GM19238 (cell line): ENCODE data around the gene ANKIB1.
"Not testable (repeated sequence)": the region's sequence is repeated elsewhere in the genome, so short reads cannot be mapped to it uniquely, and the experiment has no call there.

Experiments
- DNase-seq: peaks from one replicate; pipeline ENCODE4 v3.0.0; 2011; ENCODE audit warnings: low spot score; ENCODE audit not compliant: insufficient read length

The ANKIB1 gene, protein sequence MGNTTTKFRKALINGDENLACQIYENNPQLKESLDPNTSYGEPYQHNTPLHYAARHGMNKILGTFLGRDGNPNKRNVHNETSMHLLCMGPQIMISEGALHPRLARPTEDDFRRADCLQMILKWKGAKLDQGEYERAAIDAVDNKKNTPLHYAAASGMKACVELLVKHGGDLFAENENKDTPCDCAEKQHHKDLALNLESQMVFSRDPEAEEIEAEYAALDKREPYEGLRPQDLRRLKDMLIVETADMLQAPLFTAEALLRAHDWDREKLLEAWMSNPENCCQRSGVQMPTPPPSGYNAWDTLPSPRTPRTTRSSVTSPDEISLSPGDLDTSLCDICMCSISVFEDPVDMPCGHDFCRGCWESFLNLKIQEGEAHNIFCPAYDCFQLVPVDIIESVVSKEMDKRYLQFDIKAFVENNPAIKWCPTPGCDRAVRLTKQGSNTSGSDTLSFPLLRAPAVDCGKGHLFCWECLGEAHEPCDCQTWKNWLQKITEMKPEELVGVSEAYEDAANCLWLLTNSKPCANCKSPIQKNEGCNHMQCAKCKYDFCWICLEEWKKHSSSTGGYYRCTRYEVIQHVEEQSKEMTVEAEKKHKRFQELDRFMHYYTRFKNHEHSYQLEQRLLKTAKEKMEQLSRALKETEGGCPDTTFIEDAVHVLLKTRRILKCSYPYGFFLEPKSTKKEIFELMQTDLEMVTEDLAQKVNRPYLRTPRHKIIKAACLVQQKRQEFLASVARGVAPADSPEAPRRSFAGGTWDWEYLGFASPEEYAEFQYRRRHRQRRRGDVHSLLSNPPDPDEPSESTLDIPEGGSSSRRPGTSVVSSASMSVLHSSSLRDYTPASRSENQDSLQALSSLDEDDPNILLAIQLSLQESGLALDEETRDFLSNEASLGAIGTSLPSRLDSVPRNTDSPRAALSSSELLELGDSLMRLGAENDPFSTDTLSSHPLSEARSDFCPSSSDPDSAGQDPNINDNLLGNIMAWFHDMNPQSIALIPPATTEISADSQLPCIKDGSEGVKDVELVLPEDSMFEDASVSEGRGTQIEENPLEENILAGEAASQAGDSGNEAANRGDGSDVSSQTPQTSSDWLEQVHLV

DNA sequence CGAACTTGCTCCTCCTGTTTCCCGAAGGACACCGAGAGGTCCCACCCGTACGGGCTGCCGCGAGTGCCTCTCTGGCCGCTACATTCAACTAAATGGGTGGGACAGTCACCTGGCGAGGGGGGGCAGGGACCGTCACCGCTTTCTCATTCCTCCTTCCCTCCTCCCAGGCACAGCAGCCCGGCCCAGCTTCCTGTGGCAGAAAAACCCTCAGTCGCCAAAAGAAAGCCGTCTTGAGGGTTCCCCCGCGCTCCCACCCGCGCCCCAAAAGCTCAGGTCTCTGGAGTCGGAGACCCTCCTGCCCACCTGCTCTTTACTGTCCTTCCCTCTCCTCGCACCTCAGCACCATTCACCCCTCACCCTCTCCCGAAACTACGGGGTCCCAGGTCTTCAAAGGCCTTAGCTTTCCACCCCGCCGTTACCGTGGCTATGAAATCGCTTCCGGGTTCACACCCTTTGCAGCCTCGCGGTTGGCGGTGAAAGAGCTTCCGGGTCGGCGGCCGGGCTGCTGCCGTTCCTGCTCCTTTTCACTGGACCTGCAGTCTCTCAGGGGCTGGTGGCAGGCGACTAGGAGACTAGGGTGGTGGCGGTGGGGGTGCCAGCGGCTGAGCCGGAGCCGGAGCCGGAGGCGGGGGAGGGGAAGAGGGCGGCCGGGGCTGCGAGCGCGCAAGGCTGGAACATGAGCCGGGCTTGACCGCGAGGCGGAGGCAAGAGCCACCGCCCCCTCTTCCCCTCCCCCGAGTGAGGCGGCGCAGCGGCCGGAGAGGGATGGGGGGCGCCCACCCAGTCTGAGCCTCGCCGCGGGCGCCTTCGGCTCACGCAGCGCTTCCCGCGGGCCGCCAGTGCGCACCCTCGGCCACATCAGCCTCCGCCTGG, at the start of gene ANKIB1, which contains the start of gene KRIT1:
ANKIB1 (plus strand) TSS at position 488 of the 873 bp plus-strand sequence. CDS start 49,005 bp downstream, outside the sequence.
KRIT1 (minus strand) TSS at position 428 of the 873 bp plus-strand sequence. CDS start 3,779 bp downstream, outside the sequence.
- DNase-seq, result peak; percentile 67

- DNase-seq, result no peak
Observed at GRCh38 chr7:92200791-92201190, 45.0 kb upstream of the ANKIB1 start.

GRCh38 chr7:92205987-92206386, 39.8 kb upstream of the ANKIB1 start:
- DNase-seq, result no peak

DNA sequence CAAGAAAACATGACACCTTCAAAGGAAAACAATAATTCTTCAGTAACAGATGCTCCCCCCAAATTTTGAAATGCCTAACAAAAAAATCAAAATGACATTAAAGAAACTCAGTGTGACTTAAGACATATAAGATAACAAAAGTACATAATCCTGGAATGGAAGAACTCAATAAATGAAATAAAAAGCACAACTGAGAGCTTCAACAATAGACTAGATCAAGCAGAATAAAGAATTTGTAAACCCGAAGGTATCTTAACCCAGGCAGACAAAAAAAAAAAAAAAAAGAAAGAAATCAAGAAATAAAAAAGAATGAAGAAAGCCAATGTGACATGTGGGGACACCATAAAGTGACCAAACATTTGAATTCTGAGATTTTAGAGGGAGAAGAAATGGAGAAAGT, 39.1 kb upstream of the ANKIB1 start:
- DNase-seq, result no peak

DNA sequence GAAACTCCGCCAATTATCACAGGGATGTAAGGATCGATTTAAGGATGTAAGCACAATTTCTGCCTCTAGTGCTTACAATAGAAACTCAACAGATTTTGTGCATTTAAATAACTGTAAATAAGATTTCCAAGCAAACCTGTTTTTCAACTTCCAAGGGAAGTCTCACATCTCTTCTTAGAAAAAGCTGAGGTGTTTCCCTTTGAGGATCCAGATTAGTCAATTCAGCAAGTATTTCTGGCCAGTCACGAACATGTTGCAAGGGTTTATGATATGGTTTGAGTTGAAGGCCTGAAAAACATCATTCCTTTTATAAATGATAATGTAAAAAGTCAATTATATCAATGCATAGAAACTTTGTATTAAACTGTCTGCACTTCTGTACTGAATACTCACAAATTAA, 24.0 kb upstream of the ANKIB1 start:
- DNase-seq, result no peak

DNA sequence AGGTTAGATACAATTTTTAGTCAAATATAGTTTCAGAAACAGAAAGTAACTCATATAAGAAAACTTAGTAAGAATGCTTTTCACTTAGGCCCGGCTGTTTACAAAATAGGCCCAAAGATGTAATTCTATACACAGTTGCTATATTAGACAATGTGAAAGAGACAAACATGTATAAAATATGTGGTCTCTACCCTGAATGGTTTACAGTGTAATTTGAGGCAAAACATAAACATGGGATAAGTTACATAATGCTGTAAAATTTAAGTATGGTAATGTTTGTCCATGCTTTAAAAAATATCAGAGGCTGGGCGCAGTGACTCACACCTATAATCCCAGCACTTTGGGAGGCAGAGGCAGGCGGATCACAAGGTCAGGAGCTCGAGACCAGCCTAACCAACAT, 18.8 kb upstream of the ANKIB1 start:
- DNase-seq, result no peak

DNA sequence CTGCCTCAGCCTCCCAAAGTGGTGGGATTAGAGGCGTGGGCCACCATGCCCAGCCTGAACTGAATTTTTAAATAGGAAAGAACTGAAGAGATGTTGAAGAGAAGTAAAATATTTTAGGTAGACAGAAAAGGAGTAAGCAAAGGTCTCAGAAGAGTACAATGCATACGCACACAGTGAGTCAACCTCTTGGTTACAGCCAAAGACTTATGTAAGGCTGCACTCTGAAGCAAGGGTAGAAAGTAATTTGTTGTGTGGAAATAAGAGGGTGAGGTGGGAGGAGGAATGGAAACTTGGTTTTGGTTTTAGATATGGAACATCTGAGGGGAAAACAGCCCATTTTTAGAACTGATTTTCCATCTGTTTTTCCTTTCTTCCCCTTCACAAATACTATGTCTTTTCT, 17.7 kb upstream of the ANKIB1 start:
- DNase-seq, result no peak

GRCh38 chr7:92228742-92229141, 17.0 kb upstream of the ANKIB1 start:
- DNase-seq, result no peak

DNA sequence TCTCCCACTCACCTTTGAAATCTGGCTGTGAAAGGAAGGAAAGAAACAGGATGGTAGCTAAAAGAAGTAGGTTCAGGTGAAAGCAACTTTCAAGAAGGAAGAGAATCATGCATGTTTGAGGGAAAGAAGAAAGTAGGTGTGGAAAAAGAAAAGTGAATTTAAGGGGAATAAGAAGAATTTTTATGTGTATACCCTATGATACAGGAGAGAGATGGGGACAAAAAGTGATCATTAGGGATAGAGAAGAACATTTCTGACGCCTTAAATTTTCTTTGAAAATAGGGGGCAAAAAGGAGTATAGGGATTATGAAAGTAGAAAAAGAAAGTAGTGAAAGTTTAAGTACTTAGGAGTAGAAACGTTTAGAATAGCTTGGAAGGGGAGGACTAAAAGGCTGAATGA, 15.2 kb upstream of the ANKIB1 start:
- DNase-seq, result no peak

- DNase-seq, result no peak
Observed at GRCh38 chr7:92242972-92243371, 2.8 kb upstream of the ANKIB1 start.

DNA sequence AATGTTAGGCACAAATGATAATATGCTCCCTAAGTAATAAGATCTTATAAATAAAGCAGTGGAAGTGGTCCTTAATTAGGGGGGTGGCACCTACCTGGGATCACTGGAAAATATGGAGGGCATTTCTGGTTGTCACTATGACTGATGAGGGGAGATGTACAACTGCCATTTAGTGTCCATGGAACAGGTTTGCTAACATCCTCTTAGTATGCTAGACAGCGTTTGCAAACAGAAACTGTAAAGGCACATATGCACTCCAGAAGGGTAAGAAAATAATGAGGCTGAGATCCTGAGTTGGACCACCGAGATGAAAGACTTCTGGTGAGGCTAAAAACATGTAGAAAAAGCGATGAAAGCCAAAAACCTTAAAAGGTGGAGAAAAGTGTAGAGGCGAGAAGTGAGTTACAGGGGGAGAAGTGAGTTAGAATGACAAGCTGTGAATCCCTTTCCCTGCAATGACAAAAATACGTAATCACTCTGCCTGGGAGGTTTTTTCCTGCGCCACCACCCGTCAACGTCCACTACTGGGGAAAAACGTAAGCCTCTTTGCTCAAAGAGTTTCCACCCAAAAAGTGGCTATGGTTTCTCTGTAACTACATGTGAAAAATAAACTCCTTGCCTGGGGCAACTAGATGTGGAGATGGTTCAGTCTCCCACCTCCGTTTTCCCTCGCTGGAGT, 827 bp upstream of the ANKIB1 start:
- no peak for DNase-seq

DNA sequence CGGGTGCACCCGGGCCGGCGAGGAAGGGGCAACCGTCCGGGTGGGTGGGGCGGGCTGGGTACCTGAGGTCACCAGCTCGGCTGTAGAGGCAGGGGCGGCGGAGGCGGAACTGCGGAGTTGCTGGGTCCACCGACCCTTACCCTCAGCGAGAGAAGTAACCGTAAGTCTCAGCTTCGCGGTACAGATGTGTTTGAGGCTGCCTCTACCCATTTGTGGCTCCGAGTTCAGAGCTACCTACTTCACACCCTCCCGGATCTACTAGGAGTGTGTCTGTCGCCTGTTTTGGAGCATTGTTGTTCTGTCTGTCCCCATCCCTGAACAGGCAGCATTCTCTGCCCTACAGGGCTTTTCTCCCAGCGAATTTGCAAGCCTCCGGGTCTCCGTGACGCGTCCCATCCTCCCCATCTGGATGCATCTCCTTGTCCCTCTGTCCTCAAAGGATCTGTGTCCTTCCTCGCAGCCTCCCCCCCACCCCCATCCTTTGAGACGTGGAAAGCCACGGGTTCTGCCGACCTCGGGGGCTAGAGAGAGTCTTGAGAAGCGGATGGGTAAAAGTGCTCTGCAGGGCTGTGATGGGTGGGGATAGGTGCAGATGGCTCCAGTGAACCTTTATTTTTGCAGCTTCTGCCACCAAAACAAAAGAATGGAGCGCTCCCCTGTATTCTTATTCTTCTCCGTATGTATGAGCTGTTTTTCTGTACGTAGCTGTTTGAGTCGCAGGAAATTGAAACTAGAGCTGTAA, 757 bp downstream of the ANKIB1 start:
- DNase-seq, result peak; percentile 10

GRCh38 chr7:92250603-92251002, 4.8 kb downstream of the ANKIB1 start:
- no peak for DNase-seq

DNA sequence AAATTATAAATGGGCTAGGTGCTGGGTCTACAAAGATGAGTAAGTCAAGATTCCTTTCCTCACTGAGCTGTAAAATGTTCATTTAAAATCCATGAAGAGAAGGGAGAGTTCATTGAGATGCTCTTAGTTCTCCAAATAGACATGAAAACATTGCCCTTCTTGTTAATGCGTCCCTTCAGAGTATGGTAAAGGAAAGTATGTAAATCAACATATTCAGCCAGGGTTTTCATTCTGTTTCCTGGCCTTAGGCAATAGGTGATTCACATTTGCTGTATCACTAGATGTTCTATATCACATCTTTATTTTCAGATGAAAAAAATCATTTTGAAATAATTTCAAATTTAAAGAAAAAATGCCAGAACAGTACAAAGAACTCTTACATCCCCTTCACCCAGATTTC, 5.4 kb downstream of the ANKIB1 start:
- no peak for DNase-seq

- no peak for DNase-seq
Observed at GRCh38 chr7:92253251-92253650, 7.5 kb downstream of the ANKIB1 start.

DNA sequence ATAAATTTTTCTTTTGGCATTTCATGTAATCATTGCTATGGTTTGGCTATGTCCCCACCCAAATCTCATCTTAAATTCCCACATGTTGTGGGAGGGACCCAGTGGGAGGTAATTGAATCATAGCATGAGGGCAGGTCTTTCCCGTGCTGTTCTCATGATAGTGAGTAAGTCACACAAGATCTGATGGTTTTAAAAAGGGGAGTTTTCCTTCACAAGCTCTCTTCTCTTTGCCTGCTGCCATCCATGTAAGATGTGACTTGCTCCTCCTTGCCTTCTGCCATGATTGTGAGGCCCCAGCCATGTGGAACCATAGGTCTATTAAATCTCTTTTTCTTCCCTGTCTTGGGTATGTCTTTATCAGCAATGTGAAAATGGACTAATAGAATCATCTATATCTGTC, 9.0 kb downstream of the ANKIB1 start:
- not testable (repeated sequence) for DNase-seq

DNA sequence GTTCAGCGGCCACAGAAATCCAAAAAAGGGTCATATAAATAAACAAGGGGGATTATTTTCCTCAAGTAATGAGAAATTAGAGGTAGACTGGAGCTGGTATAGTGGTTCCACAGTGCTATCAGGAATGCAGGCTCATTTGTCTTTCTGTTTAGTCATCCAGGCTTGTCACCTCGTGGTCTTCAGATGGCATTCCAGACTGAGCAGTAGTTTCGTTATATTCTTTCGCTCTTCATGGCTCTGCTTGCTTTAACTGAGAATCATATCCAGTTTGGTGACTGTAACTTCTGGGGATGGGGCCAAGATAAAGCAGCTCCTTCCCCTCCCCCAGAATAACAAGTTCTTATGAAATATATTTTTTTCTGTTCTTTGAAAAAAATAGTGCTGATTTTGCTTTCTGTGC, 9.5 kb downstream of the ANKIB1 start:
- DNase-seq, result no peak

GRCh38 chr7:92259062-92259461, 13.3 kb downstream of the ANKIB1 start:
- no peak for DNase-seq

DNA sequence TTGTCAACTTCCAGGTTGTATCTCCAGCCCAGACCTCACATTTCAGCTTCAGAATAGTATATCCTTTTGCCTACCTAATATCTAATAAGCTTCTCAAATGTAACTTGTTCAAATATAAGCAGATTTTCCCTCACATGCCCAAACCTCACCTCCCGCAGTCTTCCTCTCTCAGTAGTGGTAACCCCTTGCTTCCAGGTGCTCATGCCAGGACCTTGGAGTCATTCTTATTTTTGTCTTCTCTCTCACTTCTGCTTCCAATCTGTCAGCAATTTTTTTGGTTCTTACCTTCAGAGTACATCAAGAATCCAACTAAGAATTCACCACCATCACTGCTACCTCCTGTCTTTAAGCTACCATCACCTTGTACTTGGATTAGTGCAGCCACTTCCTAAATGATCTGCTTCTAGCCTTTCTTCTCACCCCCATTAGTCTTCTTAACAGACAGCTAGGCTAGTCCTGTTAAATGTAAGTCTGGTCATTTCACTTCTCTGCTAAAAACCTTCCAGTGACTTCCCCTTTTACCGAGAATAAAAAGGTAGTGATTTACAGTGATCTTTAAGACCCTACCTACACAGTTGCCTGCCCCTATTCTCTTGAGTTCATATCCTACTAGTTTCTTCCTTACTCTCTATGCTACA, 14.0 kb downstream of the ANKIB1 start:
- no peak for DNase-seq
